ENCODE data around the gene ZBTB39.
"Not testable (repeated sequence)": the region's sequence is repeated elsewhere in the genome, so short reads cannot be mapped to it uniquely, and the experiment has no call there.

ZBTB39 gene

DNA sequence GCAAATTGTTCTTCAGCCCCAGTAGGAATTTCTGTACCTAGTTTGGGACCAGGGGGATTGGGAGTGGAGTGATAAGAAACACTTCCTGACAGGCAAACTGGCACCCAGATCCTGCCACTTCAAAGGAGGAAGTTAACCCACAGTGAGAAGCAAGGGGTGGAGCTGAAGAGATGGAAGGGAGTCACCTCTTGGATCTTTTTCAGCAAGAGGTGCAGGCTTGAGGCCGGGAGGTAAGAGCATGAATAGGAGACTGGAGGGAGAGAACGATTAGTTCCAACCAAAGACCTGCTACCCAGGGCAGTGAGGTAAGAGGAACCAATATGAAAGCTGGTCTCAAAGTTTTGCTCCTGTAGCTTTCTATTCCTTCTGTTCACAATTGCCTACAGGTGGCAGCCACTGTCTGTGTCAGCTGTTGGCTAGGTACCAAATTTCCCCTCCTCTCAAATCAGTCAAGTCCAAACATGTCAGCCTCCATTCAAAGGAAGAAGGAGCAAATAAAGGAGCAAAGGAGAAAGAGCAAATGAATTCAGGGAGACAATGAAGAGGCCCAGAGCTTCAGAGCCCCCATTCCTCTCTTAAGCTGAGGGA is 24.9 kb upstream of the ZBTB39 start:
- no peak for DNase-seq (ENCODE audit: extremely low read depth, low read depth)
- TF ChIP-seq, protein P1, sequence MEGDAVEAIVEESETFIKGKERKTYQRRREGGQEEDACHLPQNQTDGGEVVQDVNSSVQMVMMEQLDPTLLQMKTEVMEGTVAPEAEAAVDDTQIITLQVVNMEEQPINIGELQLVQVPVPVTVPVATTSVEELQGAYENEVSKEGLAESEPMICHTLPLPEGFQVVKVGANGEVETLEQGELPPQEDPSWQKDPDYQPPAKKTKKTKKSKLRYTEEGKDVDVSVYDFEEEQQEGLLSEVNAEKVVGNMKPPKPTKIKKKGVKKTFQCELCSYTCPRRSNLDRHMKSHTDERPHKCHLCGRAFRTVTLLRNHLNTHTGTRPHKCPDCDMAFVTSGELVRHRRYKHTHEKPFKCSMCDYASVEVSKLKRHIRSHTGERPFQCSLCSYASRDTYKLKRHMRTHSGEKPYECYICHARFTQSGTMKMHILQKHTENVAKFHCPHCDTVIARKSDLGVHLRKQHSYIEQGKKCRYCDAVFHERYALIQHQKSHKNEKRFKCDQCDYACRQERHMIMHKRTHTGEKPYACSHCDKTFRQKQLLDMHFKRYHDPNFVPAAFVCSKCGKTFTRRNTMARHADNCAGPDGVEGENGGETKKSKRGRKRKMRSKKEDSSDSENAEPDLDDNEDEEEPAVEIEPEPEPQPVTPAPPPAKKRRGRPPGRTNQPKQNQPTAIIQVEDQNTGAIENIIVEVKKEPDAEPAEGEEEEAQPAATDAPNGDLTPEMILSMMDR (IDR thresholded peaks at IDR 0.05; ENCODE audit: low read depth, low read length, missing control alignments), result no peak
- no peak overlapping the region for H3K4me3 ChIP-seq (replicated peaks; ENCODE audit: low read depth, low read length)

DNA sequence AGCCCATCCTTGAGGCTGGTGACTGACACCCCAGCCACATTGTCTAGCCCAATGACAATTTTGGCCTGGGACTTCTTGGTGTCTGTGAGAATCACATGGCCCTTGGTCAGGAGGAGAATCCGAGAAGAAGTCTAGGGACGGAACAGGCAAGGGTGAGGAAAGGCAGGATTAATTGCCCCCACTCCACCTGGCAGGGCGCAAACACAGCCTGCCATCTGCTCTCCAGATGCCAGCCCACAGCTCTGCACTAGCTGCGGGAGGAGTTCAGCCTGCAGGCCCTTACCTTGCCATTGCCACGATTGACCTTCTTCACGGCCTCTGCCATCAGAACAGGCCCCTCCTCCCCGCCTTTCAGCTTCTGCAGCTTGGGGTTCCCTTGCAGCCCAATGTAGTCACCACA is 23.1 kb upstream of the ZBTB39 start:
- DNase-seq (ENCODE audit: extremely low read depth, low read depth), result no peak
- TF ChIP-seq, protein P1 (IDR thresholded peaks at IDR 0.05; ENCODE audit: low read depth, low read length, missing control alignments), result no peak
- no peak overlapping the region for H3K4me3 ChIP-seq (replicated peaks; ENCODE audit: low read depth, low read length)

DNA sequence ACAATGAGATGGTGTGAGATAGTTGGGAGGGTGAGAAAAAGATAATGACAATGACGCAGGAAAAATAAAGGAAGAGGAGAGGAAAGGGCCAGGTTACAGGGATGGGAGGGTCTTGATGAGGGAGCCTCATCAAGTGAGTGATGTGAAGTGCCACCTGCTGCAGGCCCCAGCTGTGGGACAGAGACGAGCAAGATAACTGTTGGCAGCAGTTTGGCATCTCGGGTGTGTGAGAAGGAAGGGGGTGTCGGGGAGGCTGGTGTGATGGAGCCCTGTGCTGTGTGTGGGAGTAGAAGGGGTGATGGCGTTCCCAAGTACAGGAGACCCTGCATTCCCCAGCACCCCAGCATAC is 21.4 kb upstream of the ZBTB39 start:
- TF ChIP-seq, protein P1 (IDR thresholded peaks at IDR 0.05; ENCODE audit: low read depth, low read length, missing control alignments), result no peak
- H3K4me3 ChIP-seq (replicated peaks; ENCODE audit: low read depth, low read length), result no peak overlapping the region
- DNase-seq (ENCODE audit: extremely low read depth, low read depth), result no peak

DNA sequence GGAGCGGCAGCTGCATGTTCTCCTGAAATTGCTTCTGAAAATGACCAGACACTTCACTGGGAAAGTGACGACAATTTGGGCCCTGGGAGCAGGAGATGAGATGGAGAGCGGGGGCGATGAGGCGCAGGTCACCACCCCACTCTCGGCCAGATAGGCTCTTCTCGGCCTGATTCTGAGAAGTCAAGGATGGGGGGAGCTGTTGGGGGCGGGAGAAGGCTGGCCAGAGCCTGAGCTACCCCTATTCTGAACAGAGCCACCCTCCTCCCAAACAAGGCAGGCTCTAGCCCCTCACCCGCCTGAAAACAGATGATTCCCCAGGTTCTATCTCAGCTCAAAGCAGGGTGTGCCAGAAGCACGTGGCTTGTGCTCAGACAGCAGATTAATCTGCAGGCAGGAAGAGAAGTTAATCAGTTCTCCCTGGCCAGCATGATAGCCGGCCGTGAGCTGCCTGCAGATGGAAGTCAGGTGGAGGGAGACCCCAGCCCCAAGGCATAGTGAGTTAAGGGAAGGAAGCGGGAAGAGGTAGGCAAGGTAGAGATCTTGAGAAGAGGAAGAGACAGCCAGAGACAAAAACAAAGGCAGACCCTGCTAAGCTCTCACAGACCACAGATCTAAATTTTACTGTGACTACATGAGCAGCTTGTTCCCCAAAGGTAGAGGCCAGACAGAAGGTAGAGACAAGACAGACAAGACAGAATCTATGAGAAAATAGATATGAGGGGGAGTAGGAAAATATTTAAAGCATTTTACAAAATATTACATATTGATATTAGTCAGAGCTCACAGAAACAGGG is 20.9 kb upstream of the ZBTB39 start:
- DNase-seq (ENCODE audit: extremely low read depth, low read depth), result no peak
- H3K4me3 ChIP-seq (replicated peaks; ENCODE audit: low read depth, low read length), result no peak overlapping the region
- TF ChIP-seq, protein P1 (IDR thresholded peaks at IDR 0.05; ENCODE audit: low read depth, low read length, missing control alignments), result no peak

DNA sequence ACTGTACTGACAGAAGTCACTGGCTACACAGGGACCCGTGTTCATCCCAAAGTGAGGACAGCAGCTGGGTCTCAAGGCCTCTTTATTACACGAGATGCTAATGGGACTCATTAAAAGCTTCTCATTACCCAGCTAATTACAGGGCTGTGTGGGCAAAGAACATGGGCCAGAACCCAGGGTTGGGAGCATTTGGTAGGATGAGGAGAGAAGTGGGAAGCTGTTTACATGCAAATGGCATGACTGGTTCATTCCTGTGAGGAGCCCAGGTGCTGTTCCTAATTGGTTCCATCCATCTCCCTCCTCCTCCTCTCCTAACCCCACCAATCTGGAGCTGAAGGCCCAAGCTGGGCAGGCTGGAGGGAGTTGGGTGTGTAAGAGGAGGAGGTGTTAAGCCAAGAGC is 18.9 kb upstream of the ZBTB39 start:
- no peak overlapping the region for H3K4me3 ChIP-seq (replicated peaks; ENCODE audit: low read depth, low read length)
- DNase-seq (ENCODE audit: extremely low read depth, low read depth), result no peak
- TF ChIP-seq, protein P1 (IDR thresholded peaks at IDR 0.05; ENCODE audit: low read depth, low read length, missing control alignments), result no peak

DNA sequence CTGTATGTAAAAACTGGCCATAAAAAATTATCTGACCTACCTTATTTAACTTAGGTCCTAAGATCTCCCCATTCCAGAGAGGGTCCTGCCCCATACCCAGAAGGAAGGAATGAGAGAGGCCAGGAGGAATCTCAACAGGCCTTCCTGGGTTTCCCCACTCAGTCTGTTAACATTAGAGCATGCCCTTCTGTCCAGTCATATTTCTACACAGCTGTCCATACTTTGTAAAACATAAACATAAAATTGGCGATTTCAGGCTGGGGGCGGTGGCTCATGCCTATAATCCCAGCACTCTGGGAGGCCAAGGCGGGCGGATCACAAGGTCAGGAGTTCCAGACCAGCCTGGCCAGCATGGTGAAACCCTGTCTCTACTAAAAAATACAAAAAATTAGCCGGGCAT is 16.0 kb upstream of the ZBTB39 start:
- not testable (repeated sequence) for DNase-seq (ENCODE audit: extremely low read depth, low read depth); H3K4me3 ChIP-seq (replicated peaks; ENCODE audit: low read depth, low read length)

DNA sequence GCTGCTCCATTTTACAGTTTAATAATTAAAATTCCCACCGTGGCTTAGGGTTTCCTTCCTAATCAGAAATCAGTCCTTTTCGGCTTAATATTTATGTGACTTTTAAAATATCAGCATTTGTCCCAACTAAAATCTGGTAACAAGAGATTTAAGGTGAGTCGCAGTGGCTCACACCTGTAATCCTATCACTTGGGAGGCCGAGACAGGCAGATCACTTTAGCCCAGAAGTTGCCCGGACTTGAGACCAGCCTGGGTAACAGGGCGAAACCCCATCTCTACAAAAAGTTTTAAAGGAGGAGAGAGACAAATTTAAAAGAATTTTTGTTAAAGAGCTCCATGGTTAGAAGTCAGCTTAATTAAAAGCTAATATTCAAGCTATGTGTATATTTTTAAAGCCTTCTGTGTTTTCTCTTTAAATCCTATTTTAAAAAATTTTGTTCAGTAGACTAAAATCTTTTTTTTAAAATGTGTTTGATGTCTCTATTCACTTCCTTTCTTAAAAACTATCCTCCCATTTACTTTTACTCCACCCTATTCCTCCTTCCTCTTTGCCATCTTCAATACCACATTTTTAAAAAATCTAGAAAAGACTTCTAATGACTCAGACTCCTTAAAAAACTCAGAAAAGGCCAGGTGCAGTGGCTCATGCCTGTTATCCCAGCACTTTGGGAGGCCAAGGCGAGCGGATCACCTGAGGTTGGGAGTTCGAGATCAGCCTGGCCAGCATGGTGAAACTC is 13.8 kb upstream of the ZBTB39 start:
- no peak overlapping the region for H3K4me3 ChIP-seq (replicated peaks; ENCODE audit: low read depth, low read length)
- TF ChIP-seq, protein P1 (IDR thresholded peaks at IDR 0.05; ENCODE audit: low read depth, low read length, missing control alignments), result no peak
- no peak for DNase-seq (ENCODE audit: extremely low read depth, low read depth)

All from HFF-Myc (cell line).